Stimulated activated CD8-positive, alpha-beta memory T cell treated with anti-CD3 and anti-CD28 coated beads, Interleukin-4, amount 100 ng/mL, for 24 hours (primary cell): Measurements from ENCODE around the gene PRKG1.
"Not testable (repeated sequence)": the region's sequence is repeated elsewhere in the genome, so short reads cannot be mapped to it uniquely, and the experiment has no call there.

Experiments
- DNase-seq: peaks from one replicate; pipeline ENCODE4 v3.0.0-alpha.2; 2020; ENCODE audit warnings: low read depth

Gene PRKG1

DNA sequence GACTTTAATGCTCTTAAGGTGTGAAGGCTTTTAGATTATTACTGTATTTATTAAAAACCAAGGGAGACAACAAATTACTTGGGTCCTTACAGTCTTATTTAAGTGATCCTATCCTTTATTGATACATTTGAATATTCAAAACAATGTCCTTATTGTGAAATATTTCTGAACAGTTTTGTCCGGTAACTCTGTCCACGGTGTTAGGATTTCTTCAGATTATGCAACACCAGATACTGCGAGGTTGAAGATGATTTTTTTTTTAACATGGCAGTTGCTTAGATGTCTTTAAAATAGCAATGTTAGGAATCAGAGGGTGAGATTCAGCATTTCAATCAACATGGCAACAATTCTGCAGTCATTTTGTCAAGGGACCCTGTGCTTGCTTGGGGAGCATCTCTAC lies 448.6 kb downstream of the PRKG1 start:
- no peak for DNase-seq

DNA sequence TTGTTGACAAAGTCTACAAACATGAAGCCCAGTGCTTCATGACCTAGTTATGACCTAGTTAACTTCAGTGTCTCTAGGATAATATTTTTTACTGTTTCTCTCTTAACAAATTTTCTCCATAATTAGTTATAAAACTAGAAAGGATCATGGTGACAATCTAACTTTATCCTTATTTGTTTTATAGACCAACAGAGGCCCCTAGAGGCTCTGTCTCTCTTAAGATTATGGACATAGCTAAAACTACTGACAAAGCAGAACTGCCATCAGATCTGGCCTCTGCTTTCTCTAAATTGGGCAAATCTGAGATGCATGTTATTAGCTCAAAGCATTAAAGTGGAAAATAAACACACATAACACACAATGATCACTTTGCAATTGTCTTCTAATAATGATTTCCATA lies 449.2 kb downstream of the PRKG1 start:
- DNase-seq: no peak

DNA sequence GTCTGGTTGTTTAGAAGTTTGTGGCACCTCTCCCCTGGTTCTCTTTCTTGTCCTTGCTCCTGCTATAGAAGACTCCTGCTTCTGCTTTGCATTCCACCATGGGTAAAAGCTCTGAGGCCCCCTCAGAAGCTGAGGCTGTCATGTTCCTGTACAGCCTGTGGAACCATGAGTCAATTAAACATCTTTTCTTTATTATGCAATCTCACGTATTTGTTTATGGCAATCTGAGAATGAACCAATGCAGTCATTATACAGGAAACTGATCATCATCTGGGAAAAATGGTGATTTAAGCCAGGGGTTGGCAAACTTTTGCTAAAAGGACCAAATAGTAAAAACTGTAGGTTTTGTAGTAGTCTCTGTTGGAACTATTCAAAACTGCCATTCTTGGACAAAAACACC lies 449.8 kb downstream of the PRKG1 start:
- no peak for DNase-seq

DNA sequence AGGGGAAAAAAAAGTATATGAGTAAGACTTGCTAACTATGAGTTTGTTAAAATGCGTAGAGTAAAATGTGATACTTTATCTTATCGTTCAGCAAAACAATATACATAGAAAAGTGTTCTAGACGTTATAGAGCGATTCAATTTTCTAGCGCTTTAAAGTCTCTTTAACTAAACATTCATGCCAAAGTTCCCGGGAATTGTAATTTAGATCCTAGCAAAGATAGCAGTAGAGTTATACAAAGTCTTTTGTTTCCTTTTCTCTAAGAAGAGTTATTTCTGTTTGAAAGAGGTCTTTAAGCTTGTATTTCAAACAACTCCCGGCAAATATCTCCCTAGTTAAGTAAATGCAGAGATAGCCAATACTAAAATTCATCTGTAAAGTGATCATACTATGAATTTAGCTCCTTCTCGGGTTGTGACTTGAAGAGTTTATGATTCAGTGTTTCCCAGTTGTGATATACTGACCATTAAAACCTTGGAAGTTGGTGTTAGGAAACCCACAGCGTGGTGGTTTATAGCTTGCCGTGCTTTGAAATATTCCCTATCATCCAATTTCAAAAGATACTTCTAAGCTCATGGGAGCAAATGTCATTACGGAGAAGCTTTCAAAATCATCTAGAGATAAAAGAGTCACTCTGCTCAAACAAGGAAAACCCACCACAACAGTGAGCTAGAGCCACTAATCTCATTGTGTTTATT lies 453.4 kb downstream of the PRKG1 start:
- no peak for DNase-seq

DNA sequence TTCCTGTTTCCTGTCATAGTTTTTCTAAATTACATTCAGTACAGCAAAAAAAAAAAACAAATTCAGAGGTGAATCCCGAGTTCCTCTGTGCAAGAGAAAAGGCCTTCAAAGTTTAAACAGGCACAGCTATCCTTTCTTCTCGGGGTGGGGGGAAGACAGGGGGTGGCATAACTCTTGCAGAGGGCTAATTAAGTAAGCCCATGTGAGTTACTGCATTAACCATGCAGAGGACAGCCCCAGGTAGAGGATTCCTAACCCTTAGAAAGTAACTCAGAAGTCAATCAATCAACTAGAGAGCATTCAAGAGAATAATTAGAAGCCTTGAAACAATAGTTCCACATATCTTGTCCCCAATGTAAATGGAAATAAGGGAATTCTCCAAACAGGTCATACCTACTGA lies 454.2 kb downstream of the PRKG1 start:
- DNase-seq: no peak

DNA sequence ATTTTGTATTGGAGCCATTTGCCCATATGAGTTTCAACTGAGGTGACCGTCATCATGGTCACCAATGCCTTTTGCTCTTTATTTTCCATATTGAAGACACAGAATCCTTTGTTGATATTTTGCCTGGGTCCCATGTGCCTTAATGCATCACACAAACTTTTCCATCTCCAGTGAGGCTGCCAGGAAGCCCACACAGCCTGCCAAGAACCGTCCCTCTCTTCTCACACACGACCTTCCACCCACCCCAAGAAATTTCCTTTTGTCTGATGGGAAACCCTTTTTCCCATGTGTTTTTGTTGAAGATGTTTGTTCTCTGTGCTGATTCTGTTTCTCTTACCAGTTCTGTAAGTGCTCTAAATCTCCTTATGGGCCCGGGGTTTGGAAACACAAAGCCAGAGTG lies 456.3 kb downstream of the PRKG1 start:
- DNase-seq: no peak

DNA sequence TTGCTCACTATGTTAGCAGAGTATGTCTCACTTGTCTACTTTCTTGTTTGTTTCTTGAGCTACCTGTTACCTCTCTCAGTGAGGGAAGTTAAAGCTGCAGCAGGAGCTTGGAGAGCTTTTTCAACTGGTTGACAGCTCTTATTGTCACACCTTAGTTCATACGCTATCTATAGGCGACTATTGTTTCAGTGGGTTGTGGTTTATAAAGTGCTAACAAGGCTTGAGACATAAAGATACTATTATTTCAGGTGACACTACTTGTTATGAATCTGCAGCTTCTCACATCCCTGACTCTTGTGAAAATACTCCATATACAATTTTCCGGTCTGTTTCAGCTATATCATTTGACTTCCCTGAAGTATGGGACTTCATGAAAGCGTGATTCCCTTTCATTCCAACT lies 457.8 kb downstream of the PRKG1 start:
- DNase-seq: no peak

DNA sequence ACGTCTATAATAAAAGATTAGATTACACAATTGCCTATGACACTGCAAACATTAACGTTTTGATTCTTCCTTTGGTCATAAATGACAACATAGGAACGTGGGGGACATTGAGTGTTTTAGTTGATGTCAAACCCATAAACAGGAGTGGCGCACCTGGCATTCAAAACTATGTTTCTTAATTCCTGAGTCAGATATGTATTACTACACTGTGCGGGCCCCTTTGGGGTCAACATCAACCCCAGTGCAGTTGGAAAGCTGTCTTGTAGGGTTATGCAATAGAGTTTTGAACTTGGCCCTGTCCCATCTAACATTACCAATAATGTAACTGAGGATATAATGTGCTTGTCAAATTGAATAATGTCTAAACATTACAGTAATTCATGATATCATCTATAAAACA lies 468.6 kb downstream of the PRKG1 start:
- no peak for DNase-seq

DNA sequence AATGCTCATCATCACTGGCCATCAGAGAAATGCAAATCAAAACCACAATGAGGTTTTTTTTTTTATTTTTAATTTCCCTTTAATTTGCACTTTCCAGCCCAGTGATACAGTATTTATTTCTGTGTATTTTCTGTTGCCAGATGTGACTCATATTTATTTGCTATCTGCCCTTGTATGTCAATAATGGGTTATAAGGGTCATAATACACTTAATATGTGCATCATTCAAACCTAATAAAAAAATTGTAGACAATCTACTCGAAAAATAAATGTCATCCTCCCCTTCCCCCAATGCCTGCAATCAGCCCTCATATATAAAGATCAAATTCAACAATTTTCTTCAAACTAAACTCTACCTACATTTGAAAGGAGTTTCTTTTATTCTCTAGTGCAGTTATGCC lies 470.6 kb downstream of the PRKG1 start:
- no peak for DNase-seq

DNA sequence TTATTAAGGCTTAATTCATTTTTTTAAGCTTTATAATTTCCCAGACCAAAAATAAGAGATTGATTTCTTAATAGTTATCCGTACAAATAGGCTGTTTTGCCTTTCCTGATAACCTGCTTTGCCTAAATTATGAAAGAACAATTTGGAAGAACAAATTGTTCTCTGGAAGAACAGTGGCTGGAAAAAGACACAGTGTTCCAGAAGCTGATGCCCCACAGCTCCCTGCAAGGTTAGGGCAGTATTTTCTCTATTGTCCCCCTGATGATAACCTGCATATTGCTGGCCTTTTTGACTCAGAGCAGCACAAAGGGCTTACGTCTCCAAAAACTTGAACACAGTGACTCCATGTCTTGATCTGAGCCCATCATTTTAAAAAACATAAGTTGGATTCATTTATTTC lies 473.7 kb downstream of the PRKG1 start:
- DNase-seq: no peak

DNA sequence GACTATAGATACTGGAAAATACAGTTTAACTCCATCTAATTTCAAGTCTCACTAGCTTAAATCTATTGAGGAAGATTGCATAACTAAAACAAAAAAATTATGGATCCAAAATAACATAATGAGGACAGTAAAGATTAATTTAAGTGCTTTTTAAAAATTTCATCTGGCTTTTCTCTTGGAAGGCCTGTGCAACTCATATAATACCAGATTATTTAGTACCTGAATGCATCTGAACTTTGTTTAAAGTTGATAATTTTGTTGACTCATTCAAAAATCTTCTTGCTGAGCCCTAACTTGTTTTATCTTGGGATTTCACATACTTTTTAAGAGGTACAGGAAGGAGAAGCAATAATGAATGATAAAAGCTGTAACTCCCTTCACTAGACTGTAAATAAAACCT lies 478.6 kb downstream of the PRKG1 start:
- DNase-seq: no peak

DNA sequence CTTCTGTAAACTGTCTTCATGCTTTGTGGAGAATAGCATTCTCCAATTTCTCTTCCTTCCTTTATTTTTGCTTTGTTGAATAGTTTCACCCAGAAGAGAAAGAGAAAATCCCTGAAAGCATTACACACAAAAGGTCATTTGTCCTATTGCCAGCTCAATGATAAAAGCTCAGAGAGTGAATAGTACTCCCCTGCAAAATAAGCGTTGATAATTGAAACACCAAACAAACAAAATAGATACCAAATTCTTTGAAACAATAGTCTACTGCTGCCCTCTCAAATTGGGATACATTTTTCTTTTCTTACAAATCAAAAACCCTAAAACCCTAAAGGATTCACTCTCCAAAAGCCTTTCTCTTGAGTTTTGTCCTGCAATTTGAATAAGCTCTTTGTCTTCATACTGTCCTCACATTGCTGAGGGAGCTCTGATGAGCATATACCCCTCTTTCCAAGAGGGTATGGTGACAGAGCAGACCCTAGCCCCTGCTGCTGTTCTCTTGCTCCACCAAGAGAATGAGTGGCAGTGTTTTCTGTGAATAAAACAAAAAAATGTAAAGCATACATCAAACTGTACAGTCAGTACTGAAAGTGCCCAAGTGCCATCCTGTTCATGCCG lies 490.7 kb downstream of the PRKG1 start:
- no peak for DNase-seq

DNA sequence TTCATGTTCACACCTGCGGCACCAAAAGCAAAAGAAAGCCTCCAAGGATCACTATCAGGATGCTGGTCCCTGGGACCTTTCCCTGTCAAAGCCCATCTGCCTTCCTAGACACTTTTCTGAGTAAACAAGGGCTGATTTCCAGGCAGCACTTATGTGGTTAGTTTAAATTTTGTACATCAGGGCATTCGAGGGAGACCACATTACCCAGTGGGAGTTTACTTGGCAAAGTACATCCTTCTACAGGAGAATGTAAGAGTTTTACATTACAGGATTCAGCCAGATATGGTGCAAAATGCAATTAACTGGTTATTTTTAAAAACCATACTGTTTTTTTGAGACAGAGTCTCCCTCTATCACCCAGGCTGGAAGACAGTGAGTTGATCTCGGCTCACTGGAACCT lies 493.0 kb downstream of the PRKG1 start:
- no peak for DNase-seq

DNA sequence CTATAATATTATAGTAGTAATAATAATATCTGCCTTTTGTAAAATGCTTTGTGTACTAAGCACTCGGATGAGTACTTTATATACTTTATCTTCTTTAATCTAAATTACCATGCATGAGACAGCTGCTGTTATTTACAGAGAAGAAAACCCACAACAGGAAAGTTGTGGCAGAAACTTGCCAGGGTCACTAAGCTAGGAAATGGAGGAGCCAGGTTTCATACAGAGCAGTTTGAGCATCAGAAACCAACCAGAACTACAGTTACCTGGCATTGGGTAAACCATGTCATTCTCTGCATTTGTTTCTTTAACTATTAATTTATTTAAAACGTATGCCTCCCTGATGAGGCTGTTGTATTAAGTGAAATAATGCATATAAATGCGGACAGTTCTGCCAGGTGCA lies 495.2 kb downstream of the PRKG1 start:
- no peak for DNase-seq

DNA sequence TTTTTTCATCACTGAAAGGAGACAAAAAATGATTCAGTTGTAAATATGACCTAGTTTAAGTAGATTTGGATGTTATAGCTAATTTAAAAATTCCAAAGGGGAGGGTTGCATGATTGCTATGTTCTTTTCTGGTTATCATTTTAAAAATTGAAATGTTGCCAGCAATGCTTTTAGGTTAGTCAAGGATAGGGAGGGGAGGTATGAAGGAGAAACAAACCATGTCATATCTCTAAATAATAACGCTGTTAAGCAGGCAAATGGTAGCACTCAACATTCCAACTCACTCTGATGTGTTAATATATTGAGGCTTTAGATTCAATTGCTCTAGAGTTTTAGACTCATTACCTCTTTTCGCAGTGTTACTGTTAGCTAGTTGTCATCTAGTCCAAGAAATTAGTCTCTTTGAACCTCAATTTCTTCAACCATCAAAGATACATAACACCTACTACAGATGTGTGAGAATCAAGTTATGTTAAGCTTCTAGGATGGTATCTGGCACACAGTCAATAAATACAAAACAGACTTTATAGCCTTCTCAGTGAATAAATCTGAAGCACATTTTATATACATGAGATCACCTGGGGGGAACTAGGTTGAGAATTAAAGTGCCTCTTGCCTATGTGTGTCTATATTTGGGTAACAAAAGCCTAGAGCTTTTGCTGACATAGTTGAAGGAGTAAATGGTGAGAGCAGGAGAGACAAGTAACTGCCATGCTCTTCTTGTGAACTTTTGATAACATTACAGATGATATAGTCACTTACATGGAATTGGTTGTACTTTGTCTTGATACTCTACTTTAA lies 500.2 kb downstream of the PRKG1 start:
- DNase-seq: no peak

DNA sequence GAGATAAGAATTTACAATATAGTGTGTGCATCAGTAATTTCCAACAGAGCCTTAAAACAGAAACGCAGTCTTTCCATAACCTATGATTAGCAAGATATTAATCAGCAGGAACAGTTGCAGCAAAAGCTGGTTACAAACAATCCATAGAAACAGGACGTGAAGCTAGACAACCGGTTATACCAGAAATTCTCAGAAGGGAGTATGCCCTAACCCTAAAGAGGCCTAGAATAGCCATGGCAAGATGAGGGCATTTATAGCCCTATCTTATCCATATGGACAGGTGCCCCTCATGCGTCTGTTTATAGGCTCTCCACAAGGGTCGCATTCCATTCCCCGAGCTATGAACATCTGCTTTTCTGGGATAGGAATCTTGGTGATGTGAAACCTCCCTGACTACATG lies 506.9 kb downstream of the PRKG1 start:
- DNase-seq: not testable (repeated sequence)

DNA sequence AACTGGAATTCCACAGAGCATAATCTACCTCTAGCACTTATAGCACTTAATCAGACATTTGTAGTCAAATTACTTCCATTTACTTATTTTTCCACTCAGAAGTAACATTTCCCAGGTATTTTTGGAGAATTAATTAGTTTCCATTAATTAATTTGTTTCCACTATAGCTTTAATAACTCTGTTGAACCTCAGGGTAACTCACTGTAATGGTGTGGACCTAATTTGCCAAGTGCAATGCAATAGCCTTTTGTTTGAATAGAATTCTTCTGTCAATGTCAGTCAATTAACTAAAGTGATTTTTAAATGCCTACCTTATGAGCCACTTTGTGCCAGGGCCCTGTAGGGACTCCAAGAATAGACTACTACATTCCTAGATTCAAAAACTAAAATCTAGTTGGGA lies 509.7 kb downstream of the PRKG1 start:
- no peak for DNase-seq

DNA sequence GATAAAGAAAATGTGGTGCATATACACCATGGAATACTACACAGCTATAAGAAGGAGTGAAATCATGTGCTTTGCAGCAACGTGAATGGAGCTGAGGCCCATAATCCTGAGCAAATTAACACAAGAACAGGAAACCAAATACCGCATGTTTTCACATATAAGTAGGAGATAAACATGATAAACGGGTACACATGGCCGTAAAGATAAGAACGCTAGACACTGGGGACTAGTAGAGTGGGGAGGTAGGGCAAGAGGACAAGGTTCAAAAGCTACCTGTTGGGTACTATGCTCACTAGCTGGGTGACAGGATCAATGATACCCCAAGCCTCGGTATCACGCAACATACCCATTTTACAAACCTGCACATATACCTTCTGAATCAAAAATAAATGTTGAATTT lies 511.5 kb downstream of the PRKG1 start:
- DNase-seq: no peak

DNA sequence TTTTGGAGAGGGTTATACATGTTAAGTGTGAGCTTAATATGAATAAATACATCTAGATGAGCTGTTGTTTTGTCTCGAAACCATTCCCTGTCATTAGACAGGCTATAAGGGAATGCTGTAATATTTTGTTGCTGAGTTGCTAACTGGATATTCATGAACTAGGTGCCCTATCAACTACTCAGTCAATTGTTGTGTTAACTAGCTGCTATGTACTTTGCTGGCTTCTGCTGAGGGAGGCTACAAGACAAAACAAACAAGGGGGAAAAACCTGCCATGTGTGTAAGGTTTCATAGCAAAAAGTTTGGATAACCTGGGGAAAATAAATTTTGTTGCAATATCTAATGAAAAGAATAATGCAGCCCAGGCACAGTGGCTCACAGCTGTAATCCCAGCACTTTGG lies 514.7 kb downstream of the PRKG1 start:
- DNase-seq: no peak

DNA sequence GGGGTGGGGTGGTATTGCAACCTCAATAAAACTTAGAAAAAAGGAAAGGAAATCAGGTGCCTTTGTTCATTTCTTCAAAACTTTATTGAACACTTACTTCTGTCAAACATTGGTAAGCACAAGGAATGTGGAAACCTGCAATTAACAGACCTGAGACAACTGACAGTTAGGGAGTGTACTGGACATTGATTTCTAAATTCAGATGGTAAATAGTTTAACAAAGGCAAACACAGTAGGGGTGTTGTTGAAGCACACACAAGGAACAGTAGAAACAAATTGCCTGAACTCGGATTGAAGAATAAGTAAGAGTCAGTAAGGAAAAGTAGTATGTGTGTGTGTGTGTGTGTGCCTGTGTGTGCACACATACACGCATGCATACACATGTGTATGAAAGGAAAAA lies 516.5 kb downstream of the PRKG1 start:
- no peak for DNase-seq

DNA sequence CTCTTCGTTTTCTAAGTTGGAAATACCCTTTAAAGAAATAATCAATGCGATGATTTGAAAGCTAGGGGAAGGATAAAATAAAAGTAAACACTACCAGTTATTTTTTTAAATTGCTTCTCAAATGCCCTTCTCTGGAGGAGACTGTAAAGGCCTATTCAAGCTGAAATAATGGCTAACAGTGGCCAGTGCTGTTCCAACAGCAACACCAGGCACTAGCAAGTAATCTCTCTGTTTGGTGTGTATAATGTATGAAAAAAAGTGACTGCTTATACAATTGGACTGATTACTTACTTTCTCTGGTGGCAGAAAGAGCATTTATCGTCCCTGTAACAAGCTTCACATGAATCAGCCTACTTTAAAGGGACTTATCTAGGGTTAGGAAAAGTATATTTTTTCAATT lies 522.4 kb downstream of the PRKG1 start:
- no peak for DNase-seq

DNA sequence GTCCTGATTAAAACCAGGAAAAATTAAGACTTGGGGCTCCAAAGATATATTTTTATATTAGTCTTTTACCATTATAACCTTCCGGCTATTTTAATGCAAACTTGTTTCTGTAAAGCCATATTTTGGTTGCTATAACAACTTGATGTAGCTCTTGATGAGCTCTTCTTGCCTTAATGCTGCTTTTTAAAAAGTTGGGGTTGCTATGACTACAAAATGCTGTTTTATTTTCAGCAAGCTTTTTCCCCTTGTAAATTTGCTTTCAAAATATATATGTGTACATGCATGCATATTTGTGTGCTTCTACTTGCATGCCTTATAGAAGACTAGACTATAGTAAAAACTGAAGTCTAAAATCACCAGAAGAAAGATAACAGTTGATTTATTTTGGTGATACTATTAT lies 525.4 kb downstream of the PRKG1 start:
- no peak for DNase-seq

DNA sequence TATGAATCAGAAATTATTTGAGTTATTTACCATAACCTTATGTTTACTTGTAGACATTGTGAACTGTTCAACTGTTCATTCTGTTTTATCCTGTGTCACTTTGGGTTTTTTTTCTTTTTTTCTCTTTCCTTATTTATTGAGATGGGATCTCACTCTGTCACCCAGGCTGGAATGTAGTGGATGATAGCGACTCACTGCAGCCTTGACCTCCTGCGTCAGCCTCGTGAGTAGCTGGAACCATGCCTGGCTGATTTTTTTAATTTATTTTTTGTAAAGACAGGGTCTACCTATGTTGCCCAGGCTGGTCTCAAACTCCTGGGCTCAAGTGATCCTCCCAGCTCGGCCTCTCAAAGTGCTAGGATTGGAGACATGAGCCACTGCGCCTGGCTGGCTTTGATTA lies 528.0 kb downstream of the PRKG1 start:
- DNase-seq: no peak

DNA sequence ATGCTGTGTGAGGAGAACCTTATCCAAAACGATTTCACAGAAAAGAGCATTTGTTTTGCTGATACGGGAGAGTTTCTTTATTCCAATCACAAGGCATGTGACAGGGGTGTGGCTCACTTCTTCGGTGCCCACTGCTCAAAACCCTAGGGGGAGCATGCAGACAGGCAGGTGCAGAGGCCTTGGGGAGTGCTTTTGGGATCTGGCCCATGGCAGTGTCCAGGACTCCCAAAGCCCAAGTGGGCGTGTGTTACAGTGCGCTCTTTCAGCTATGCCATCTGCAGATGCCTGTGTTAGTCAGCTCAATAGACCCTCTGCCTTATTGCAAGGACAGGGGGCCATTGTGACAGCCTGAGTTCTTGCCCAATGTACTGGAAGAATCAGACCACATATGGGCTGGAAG lies 530.3 kb downstream of the PRKG1 start:
- no peak for DNase-seq
